Measurements from ENCODE around the gene CFAP92.
A peak's percentile ranks its signal among the peaks of the same experiment; 100 is the strongest.
"Not testable (repeated sequence)": the region's sequence is repeated elsewhere in the genome, so short reads cannot be mapped to it uniquely, and the experiment has no call there.

CFAP92 gene

DNA sequence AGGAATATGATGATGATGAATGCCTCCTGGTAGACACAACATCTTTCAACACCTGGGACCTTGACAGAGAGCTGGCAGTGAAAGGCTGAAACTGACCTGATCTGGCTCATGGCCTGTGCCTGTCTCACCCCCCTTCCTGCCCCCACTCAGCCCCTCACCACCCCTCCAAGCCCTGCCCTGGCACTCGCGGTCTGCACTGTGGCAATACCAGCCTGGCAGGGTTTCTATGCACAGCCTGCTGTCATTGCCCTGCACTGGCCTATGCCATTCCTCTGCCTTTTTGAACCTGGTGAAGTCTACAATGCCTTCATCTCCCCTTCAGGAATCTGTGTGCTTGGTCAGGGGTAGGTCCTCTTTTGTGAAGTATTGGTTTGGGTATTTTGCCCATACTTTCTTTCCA is 58.0 kb downstream of the CFAP92 start:
- no peak for DNase-seq

DNA sequence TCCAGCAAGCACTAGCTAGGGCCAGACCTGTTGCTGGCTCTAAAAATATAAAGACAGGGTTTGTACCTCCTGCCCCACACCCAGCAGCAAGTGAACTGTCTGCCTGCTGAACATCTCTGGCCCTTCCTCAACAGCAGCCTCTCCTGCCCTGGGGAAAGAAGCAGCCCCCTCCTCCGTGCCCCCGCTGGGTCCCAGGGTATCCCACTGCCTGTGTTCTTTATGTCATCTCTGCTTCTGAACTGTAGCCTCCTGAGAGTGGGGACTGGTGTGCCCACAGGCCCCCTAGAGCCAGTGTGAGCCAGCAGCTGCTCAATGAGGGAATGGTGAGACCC is 60.0 kb downstream of the CFAP92 start:
- DNase-seq, result no peak

DNA sequence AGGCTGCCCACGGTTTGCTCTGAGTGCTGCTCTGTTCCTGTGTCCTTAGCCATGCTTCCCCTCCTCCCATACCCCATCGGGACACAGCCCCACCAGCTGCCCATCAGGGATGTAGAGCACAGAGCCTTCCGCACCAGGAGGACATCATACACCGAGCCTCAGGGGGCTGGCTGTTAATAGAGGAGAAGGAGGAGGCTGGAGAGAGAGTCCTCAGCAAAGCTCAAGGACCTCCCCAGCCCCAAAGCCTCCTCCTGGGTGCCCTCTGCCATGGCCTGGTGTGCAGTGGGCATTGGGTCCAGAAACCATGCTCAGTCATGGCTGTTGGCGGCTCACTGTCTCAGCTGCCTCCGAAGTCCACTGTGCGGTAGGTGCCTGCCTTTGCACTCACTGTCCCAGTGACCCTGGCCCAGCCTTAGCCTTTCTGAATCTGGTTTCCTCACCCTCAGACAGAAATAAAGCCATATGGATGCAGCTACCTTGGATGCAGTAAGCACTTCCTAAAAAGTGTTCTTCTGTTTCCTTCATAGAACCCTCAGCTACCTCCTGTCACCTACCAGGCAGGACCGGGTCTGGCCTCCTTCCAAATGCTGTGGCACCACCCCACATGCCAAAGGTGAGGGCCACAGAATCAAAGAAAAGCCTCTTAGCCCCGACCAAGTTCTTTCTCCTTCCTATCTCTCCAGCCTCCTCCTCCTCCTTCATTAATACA is 60.5 kb downstream of the CFAP92 start:
- DNase-seq, result no peak

DNA sequence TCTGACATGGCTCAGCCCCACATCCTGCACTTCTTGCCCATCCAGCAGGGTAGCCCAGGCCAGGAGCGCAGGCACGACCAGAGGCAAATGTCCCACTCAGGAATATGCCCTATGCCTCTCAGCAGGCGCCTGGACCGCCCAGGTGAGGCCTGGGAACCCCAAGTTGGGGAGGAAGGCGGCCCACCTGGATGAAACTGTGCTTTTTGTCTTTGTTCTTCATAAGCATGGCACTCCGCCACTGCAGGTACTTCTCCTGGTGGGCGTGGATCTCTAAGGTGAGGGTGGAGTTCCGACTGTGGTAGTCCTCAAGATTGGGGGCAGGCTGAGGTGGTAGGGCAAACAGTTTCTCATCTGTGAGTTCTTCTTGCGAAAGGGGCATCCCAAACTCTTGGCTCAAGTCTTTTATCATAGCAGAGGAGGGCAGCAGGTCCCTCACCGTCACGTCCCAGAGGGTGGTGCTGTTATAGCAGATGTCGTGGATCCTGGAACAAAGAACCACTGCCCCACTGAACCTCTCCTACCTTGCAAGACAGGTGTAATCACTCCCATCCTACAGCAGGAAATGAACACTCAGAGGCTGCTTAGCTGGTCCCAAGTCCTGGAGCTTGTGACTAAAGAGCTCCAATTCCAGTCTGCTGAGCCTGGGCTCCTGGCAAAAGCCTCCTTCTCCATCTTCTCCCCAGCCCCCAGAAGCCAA is 61.2 kb downstream of the CFAP92 start:
- DNase-seq, result no peak

DNA sequence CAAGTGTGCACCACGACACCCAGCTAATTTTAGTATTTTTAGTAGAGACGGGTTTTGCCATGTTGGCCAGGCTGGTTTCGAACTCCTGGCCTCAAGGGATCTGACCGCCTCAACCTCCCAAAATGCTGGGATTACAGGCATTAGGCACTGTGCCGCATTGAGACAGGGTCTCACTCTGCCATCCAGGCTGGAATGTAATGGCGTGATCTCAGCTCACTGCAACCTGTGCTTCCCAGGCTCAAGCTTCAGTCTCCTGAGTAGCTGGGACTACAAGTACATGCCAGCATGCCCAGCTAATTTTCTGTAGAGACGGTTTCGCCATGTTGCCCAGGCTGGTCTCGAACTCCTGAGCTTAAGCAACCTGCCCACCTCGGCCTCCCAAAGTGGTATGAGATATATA is 62.8 kb downstream of the CFAP92 start:
- no peak for DNase-seq

DNA sequence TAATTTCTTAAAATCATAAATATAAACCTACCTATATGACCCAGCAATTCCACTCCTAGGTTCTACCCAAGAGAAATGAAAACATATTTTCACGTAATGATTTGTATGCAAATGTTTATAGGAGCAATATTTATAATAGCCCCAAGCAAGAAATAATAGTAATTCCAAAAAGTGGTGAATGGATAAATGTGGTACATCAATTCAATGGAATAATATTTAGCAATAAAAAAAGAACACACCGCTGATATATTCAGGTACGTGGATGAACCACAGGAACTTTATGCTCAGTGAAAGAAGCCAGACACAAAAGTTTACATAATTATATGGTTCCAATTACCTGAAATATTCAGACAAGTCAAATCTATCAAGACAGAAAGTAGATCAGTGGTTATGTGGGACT is 64.5 kb downstream of the CFAP92 start:
- no peak for DNase-seq

DNA sequence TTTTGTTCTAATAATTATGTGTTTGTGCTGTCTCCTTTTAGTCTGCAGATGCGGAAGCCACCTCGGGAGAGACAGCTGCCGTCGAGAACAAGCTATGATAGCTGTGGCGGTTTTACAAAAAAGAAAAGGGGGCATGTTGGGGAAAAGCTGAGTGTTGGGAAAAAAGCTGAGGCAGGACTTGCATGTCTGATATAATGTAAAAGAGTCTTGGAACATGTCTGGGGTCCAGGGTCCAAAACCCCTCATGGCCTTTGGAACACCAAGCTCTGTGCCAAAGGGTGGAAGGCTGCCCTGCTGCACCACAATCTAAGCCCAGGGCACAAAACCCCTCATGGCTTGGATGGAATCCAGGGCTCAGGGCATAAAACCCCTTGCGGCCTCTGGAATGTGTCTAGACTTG is 69.9 kb downstream of the CFAP92 start:
- not testable (repeated sequence) for DNase-seq

DNA sequence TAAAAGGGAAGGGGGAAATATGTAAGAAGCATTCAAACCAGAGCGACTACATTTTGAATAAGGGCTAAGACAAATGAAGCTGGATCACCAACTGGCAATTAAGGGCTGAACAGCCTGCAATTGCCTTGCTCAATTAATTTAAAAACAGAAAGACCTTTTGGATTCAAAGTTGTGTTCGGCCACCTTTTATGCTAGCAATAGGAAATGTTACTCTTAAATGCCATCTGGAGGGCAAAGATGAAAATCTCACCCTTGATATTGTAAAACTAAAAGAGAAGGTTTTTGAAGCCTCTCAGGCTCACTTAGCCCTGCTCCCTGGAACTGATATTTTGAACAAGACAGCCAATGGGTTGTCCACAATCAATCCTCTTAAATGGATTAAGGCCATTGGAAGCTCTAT is 70.3 kb downstream of the CFAP92 start:
- no peak for DNase-seq

DNA sequence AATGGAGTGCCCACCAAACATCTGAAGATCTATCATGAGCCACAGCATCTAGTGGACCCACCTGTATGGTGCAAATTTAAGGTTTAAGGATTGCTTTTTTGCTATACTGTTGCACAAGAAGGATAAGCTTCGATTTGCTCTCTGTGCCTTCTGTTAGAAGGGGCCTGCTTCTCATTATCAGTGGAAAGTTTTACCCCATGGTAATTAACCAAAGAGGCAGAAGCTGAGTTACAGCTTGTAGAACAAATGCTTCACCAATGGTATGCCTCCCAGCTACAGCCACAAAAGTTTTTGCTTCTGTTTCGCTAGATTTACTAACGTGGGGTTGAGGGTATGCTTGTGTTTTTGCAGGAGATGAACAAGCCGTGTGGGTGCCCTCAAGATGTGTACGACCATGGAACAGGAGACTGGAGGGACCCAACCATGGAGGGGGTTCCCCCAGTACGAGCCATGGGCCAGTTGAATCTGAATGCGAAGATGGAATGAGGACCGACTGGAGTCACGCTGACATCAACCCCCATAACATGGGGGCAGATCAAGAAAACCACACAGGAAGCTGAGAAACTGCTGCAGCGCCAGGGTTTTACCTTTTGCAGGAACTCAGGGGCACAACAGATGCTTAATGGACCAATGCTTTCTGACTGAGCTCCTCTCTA is 70.9 kb downstream of the CFAP92 start:
- no peak for DNase-seq

DNA sequence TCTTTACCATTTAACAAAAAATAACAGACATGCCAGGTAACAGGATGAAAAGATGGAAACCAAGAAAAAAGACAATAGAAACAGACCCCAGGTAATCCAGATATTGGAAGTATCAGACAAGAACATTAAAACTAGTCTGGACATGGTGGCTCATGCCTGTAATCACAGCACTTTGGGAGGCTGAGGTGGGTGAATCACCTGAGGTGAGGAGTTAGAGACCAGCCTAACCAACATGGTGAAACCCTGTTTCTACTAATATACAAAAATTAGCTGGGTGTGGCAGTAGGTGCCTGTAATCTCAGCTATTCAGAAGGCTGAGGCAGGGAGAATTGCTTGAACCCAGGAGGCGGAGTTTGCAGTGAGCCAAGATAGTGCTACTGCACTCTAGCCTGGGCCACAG is 73.9 kb downstream of the CFAP92 start:
- DNase-seq, result no peak

DNA sequence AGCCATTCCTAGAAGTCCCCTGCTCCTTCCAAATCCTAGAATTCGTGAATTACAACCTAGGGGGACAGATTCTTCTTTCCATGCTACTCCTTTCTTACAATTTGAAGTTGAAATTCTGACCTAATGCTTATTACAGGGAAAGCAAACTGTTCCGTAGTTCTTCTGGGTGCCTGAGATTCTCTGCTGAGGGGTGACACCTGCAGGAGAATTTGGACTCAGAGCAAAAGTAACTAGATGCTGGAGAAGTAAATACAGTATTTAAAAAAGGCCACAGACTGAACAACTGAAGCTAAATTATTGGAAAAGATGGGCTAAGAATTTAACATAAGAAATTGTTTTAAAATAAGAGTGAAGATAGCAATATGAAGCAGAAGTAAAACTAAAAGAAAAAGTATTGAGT is 76.6 kb downstream of the CFAP92 start:
- peak in 1 of 14 donors; percentile 18 for DNase-seq

DNA sequence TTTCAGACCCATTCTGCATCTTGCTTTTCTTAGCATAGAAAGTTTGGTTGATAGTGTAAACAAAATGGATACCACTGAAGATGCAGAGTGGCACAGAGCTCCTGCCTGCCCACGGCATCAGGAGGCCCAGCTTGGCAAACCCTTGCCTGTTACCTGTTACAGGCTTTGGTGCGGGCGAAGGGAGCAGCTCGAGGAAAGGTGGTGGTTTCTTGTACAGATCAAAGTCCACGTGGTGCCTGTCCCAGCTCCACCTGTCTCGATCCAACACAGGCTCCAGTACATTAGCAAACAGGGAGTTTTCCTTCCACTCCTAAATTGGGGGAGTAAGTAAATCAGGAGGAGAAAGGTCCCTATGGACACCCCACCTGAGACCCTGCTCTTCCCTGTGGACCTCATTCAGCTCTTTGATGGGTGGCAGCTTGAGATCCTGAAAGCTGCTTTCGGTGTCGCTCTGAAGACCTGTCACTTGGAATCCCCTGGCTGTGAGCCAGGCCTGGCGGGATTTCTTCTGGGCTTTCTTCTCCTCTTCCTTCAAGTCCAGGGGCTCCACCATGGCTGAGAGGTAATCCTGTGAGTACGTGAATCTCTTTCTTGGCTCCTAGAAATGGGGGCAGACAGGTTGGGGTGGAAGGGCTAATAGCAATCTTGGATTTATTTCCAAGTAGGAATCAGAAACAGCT is 78.8 kb downstream of the CFAP92 start:
- DNase-seq, result no peak

DNA sequence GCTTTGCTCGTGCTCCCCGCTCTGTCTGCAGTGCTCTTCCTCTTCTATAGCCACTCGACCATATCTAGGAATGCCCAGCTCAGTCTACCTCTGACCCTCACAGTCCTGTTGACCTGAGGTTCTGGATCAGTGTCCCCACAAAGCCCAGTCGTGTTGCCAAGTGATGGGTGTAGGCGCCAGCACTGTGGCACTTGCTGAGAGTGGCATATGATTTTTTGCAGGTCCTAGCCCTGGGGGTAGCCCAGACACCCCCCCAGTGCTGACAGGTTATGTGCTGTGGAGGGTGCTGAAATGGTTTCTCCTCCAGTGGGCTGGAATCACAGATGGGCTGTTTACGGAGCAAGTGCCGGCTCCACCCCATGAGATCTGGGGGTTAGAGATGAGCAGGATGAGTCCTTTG is 82.0 kb downstream of the CFAP92 start:
- DNase-seq, result no peak

DNA sequence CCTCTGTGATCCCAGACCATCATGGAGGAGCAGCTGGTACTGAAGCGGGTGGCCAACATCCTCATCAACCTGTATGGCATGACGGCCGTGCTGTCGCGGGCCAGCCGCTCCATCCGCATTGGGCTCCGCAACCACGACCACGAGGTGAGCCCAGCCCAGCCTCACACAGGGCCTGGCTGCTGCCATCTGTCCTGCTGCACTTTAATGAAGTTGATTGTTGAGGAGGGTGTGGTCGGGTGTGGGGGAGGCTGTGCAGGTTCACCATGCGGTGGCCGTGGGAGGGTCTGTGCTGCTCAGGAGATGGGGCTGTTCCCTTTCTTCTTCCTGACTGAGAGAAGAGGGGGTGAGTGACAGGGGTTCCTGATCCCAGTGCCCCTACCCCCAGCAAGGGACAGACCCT is 83.9 kb downstream of the CFAP92 start:
- no peak for DNase-seq

DNA sequence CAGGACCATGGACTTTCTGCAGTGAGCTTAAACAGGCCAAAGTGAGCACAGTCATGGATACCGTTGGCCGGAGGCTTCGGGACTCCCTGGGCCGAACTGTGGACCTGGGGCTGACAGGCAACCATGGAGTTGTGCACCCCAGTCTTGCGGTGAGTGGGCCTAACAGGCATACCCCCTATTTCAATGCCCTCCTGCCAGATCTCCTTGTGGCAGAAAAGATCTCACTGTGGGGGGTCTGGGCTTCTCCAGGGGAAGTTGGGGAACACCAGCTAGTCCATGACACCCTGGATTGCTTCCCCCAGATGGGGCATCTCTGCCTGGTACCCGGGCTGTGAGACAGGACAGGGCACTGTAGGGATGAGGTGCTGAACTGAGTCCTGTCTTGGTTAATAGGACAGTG is 84.9 kb downstream of the CFAP92 start:
- no peak for DNase-seq

DNA sequence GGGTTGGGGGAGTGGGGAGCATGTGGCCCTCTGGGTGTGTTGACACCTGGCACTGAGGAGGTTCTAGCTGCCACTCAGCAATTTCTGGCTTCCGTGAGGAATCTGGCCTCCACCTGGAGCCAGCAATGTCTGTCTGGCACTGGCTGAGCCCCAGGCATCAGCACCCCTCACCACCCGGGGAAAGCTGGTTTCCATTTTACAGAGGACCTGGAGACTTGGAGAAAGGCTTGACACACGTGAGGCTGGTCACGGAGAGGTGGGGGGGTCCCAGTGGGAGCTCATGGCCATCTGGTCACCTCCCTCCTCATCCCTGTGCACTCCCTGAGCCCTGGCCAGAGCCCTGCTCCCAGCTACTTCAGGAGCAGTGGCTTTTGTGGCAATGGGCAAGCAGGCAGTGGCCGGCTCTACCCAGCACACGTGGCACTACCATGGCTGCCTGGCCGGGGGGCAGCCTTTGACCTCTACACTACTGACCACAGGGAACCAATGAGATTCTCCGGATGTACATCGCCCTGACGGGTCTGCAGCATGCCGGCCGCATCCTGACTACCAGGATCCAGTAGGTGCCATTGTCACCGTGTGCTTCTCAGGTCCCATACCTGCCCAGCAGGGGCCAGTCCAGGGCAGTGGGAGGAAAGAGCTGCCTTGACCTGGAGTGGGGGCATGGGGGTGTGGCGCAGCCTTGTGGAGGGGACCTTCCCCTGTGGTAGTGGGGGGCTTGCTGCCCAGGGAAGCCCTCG is 86.0 kb downstream of the CFAP92 start:
- peak in 1 of 14 donors; percentile 62 for DNase-seq

DNA sequence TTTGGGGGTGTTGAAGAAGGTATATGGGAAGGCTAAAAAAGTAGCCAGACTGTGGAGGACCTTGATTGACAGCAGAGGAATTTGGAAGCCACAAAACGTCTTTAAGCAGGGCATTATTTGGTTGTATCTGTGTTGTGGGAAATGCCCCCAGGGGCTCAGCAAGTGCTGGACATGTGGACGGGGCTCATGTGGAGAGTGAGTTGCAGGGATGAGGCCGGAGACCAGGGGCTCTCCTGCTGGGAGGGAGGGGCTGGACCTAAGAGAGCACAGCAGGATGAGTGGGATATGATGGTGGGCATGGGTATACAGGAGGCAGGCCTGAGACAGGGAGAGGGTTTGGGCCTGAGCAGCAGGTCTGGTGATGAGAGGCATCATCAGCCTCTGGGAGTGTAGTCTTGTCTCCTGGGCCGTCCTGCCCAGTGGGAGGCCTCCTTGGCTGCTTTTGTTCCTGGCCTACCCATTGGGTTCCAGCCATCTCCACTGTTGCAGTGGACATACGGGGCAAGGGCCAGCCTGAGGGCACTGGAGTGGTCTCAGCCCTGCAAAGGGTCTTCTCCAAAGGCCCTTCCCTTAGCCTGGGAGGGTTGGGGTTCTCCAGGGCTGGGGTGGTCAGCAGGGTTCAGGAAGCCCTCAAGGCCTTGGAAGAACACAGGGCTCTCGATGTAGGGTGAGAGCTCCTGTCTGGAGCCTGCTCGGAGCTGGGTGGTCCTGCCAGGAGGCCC is 86.9 kb downstream of the CFAP92 start:
- DNase-seq, result no peak

DNA sequence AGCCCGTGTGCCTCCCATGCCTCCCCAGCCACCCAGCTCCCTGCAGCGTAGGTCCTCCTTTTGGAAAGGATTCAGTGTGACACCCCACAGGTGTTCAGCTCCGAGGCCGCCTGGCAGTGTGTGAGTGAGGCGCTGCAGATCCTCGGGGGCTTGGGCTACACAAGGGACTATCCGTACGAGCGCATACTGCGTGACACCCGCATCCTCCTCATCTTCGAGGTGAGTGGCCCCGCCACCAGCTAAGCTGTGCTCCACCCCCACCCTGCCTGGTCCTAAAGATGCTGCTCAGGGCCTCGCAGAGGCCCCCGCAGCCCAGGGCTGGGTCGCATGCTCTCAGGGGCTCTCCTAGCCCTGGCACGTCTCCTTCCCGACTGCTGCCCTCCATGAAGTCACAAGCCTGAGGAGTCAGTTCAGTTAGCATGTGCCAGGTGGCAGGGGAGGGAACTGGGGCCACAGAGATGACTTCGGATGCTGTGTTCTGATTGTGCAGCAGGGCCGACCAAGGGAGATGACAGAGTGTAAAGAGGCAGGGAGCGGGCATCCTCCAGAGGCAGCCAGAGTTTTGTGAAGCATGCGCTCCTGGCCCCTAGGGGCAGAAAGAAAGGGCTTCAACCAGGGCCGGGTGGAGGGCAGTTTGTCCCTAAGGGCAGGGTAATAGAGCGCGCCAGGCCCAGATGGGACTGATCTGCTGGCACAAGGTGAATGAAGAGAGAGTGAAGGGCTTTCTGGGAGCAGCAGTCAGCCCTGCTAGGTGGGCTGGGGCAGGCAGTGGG is 87.7 kb downstream of the CFAP92 start:
- DNase-seq, result peak in 1 of 14 donors; percentile 24

DNA sequence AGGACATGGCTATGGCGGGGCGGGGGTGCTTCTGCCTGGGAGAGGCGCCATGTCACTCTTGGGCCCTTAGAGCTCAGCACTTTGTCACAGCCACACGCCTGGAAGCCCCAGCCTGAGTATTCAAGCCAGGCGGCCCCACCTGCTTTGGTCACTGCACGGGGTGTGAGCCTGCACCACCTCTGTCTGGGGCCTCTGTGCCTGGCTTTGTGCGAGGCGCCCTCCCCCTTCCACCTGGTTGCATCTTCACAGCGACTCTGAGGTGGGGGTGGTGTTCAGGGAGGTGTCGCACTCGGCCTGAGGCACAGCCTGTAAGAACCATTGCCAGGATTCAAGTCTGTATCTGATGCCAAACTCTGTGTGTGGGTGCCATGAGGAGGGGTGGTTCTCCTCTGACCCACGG is 90.4 kb downstream of the CFAP92 start:
- DNase-seq, result no peak

DNA sequence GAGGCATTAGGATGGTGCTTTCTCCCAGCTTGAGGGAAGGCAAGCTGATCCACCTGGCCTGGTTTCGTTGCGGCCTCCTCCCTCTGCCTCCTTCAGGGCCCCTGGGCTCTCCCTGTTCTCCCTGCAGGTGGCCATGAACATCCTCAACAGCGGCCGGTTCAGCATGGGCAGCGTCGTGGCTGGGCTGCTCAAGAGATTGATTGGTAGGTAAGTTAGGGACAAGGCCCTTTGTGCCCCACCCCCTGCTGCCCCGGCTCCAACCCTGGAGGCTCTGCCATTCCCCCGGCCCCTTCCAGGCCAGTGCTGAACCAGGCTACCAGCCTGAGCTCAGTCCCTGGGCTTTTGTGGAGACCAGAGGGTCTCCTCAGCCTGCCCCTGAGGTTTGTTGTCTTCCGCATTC is 91.5 kb downstream of the CFAP92 start:
- DNase-seq, result no peak
